GM23248 (cell line): ENCODE data around the gene RIOK2. TPM values are rescaled to one million over a fixed set of nuclear protein-coding genes. Genes with fewer than 3 reads are reported as not detected.
"Not testable (repeated sequence)": the region's sequence is repeated elsewhere in the genome, so short reads cannot be mapped to it uniquely, and the experiment has no call there.

Source experiments
- DNase-seq: peaks from one replicate; pipeline ENCODE4 v3.0.0-alpha.2; 2015
- H2AFZ ChIP-seq: fragments of 200-600 bp; sonication (generic); 2 replicates; pipeline ENCODE4 v1.6.1; 2016; ENCODE audit warnings: antibody characterized with exemption
- H3F3A ChIP-seq: fragments of 200-600 bp; sonication (generic); 2 replicates; pipeline ENCODE4 v1.6.1; 2016; ENCODE audit warnings: mild to moderate bottlenecking, antibody characterized with exemption, mixed run types; ENCODE audit not compliant: insufficient read depth
- H3K27ac ChIP-seq: fragments of 200-600 bp; sonication (generic); 2 replicates; pipeline ENCODE4 v1.5.1; 2016; ENCODE audit warnings: mild to moderate bottlenecking
- H3K27me3 ChIP-seq: fragments of 200-600 bp; sonication (generic); replicated peaks from 2 replicates; pipeline ENCODE4 v1.6.1; 2016; ENCODE audit warnings: mild to moderate bottlenecking; ENCODE audit not compliant: insufficient read depth
- H3K36me3 ChIP-seq: fragments of 200-600 bp; sonication (generic); 2 replicates; pipeline ENCODE4 v1.6.1; 2016; ENCODE audit warnings: low read depth, mild to moderate bottlenecking
- H3K4me1 ChIP-seq: fragments of 200-600 bp; sonication (generic); 2 replicates; pipeline ENCODE4 v1.6.1; 2016; ENCODE audit warnings: mild to moderate bottlenecking; ENCODE audit not compliant: insufficient read depth
- H3K4me2 ChIP-seq: fragments of 200-600 bp; sonication (generic); one replicate; pipeline ENCODE4 v1.6.1; 2016; ENCODE audit warnings: mild to moderate bottlenecking; ENCODE audit not compliant: unreplicated experiment
- H3K4me3 ChIP-seq: fragments of 200-600 bp; sonication (generic); 2 replicates; pipeline ENCODE4 v1.5.1; 2016; ENCODE audit warnings: mild to moderate bottlenecking
- H3K79me2 ChIP-seq: fragments of 200-600 bp; sonication (generic); 2 replicates; pipeline ENCODE4 v1.6.1; 2016; ENCODE audit warnings: mild to moderate bottlenecking; ENCODE audit not compliant: insufficient read depth
- H3K9ac ChIP-seq: fragments of 200-600 bp; sonication (generic); 2 replicates; pipeline ENCODE4 v1.6.1; 2016; ENCODE audit warnings: mild to moderate bottlenecking
- H3K9me2 ChIP-seq: fragments of 200-600 bp; sonication (generic); 2 replicates; pipeline ENCODE4 v1.6.1; 2016; ENCODE audit warnings: mixed run types, mild to moderate bottlenecking, moderate library complexity; ENCODE audit not compliant: insufficient read depth
- H3K9me3 ChIP-seq: fragments of 200-600 bp; sonication (generic); one replicate; pipeline ENCODE4 v1.6.1; 2017; ENCODE audit warnings: low read depth
- H4K20me1 ChIP-seq: fragments of 200-600 bp; sonication (generic); 2 replicates; pipeline ENCODE4 v1.6.0; 2016; ENCODE audit not compliant: insufficient read depth
- EZH2 ChIP-seq: fragments of 200-600 bp; sonication (generic); IDR thresholded peaks from 2 replicates; pipeline ENCODE4 v1.6.1; 2018; ENCODE audit warnings: antibody characterized with exemption, mild to moderate bottlenecking; ENCODE audit not compliant: insufficient read depth, poor library complexity, severe bottlenecking
- EZH2phosphoT487 ChIP-seq: fragments of 200-600 bp; sonication (generic); IDR thresholded peaks from 2 replicates; pipeline ENCODE4 v1.6.1; 2018; ENCODE audit warnings: antibody characterized with exemption, moderate library complexity, mild to moderate bottlenecking, low read depth; ENCODE audit not compliant: insufficient read depth
- WGBS, 2 experiments: methylation state at CpG; one replicate each; pipeline ENCODE4 v1.1.6; 2015 to 2017; ENCODE audit warnings: low lambda C conversion rate in 2 of 2, low coverage in 1 of 2; ENCODE audit errors: missing lambda C conversion rate in 2 of 2; 5-methylcytosine and 5-hydroxymethylcytosine counted together
- in situ Hi-C: fragments of 300-500 bp; cut with MboI; formaldehyde crosslinking; loops from 2 replicates; pipeline ENCODE4 v1.15.0; 2020
- polyA plus RNA-seq: library from polyadenylated mRNA; unstranded; fragments of >200 nt; fragmentation: Nextera tagmentation; extraction: Ambion mirVana; gene quantifications from 2 replicates; pipeline ENCODE4 v1.2.1, GENCODE V29; 2016
- total RNA-seq: library from RNA; depleted of rRNA; stranded (reverse); fragments of >200 nt; shearing (Covaris generic); gene quantifications from 2 replicates; pipeline ENCODE4 v1.2.3, GENCODE V29; 2014

Gene RIOK2
- total and polyA plus RNA-seq, 2 experiments from 2014 or later = 35.5 to 55.6 TPM

- Histone ChIP-seq H3K4me3 (no peak overlapping the region), H2AFZ (no peak overlapping the region), H3K36me3 (no peaks in the 10 kb centered on the region), H4K20me1 (no peaks in the 10 kb centered on the region), H3K9me3 (no peaks in the 10 kb centered on the region), H3F3A (no peaks in the 10 kb centered on the region), H3K9ac (no peak overlapping the region), H3K4me1 (no peaks in the 10 kb centered on the region), H3K27me3 (no peaks in the 10 kb centered on the region), H3K9me2 (no peaks in the 10 kb centered on the region), H3K27ac (no peak overlapping the region), H3K79me2 (no peaks in the 10 kb centered on the region), H3K4me2 (no peak overlapping the region)
- in situ Hi-C loops = no loop called here
- DNase-seq = no peak
- TF ChIP-seq EZH2phosphoT487 = no peak
- no peak for TF ChIP-seq EZH2
- WGBS, 2 experiments = 66 to 71% methylated on average over 5 of the region's 5 CpGs
Measured at GRCh38 chr5:97192580-97193354, 9.7 kb upstream of the RIOK2 start.

- H3K4me2 ChIP-seq = no peak overlapping the region
- no peak overlapping the region for H2AFZ ChIP-seq
- no peaks in the 10 kb centered on the region for H4K20me1 ChIP-seq
- no peak for DNase-seq
- H3K9me2 ChIP-seq = no peaks in the 10 kb centered on the region
- no peaks in the 10 kb centered on the region for H3K9me3 ChIP-seq
- H3K27me3 ChIP-seq = no peaks in the 10 kb centered on the region
- no peak overlapping the region for H3K27ac ChIP-seq
- in situ Hi-C loops = no loop called here
- H3K79me2 ChIP-seq = no peaks in the 10 kb centered on the region
- H3F3A ChIP-seq = no peaks in the 10 kb centered on the region
- no peaks in the 10 kb centered on the region for H3K4me1 ChIP-seq
- no peak overlapping the region for H3K9ac ChIP-seq
- WGBS, 2 experiments = 54 to 60% methylated on average over 2 of the region's 2 CpGs
- H3K36me3 ChIP-seq = no peaks in the 10 kb centered on the region
- TF ChIP-seq EZH2 (no peak), EZH2phosphoT487 (no peak)
- no peak overlapping the region for H3K4me3 ChIP-seq
Measured at GRCh38 chr5:97191893-97192292, 8.8 kb upstream of the RIOK2 start.

- in situ Hi-C loops, DNase-seq: not testable (repeated sequence)
- WGBS, 2 experiments = 92 to 94% methylated on average over 1 of the region's 1 CpG
Measured at GRCh38 chr5:97189523-97189922, 6.5 kb upstream of the RIOK2 start.

GRCh38 chr5:97183930-97184213 lies 825 bp upstream of the RIOK2 start:
- in situ Hi-C loops = no loop called here
- TF ChIP-seq EZH2 = no peak
- TF ChIP-seq EZH2phosphoT487 = no peak
- WGBS, 2 experiments = 35 to 36% methylated on average over 6 of the region's 6 CpGs
- H3K9ac ChIP-seq = peak overlapping the region; percentile 98
- H3K36me3 ChIP-seq = peaks cover 10% of the 10 kb centered on the region
- H2AFZ ChIP-seq = peak overlapping the region; percentile 97
- peak overlapping the region; percentile 97 for H3K27ac ChIP-seq
- peak overlapping the region; percentile 85 for H3K4me2 ChIP-seq
- DNase-seq = no peak
- H3K9me2 ChIP-seq = no peaks in the 10 kb centered on the region
- peaks cover 8% of the 10 kb centered on the region; the same call in 1 of the 2 replicates for H3F3A ChIP-seq
- peaks cover 14% of the 10 kb centered on the region for H3K4me1 ChIP-seq
- peak overlapping the region; percentile 99 for H3K4me3 ChIP-seq
- no peaks in the 10 kb centered on the region for H3K27me3 ChIP-seq
- no peaks in the 10 kb centered on the region for H3K9me3 ChIP-seq
- peaks cover 39% of the 10 kb centered on the region for H3K79me2 ChIP-seq
- no peaks in the 10 kb centered on the region for H4K20me1 ChIP-seq

More at GRCh38 chr5:97189523-97189922, 6.5 kb upstream of the RIOK2 start:
- not testable (repeated sequence) for H3K4me2 ChIP-seq, H3K9ac ChIP-seq, H3K9me2 ChIP-seq, H3K4me3 ChIP-seq, H4K20me1 ChIP-seq, H3K79me2 ChIP-seq, H3F3A ChIP-seq, H3K27me3 ChIP-seq, H3K9me3 ChIP-seq, H3K27ac ChIP-seq, H3K4me1 ChIP-seq, H2AFZ ChIP-seq, H3K36me3 ChIP-seq
